Transverse colon (tissue), 4 donors: Measurements from ENCODE around the gene ATP2B3. TPM values are rescaled to one million over a fixed set of nuclear protein-coding genes. Genes with fewer than 3 reads are reported as not detected.

ENCODE experiments used
- DNase-seq: peaks from one replicate; pipeline ENCODE4 v3.0.0-alpha.2; 2019
- H3K27ac ChIP-seq, 4 donors: fragments of 200-600 bp; sonication (generic); 2 replicates each; pipeline ENCODE4 v1.5.1; 2016 to 2018; ENCODE audit warnings: inconsistent platforms in 4 of 4
- H3K27me3 ChIP-seq: fragments of 200-600 bp; sonication (generic); 2 replicates; pipeline ENCODE4 v1.5.1; 2017; ENCODE audit warnings: inconsistent platforms
- H3K36me3 ChIP-seq, 4 donors: fragments of 200-600 bp; sonication (generic); 2 replicates each; pipeline ENCODE4 v1.5.1; 2017 to 2019; ENCODE audit warnings: inconsistent platforms in 4 of 4
- H3K4me1 ChIP-seq, 4 donors: fragments of 200-600 bp; sonication (generic); 2 replicates each; pipeline ENCODE4 v1.5.1; 2017 to 2020; ENCODE audit warnings: inconsistent platforms in 4 of 4
- H3K4me3 ChIP-seq, 4 donors: fragments of 200-600 bp; sonication (generic); 1 replicate in 1 of 4; 2 replicates in 3 of 4; pipeline versions ENCODE4 v1.5.1 to v1.6.1; 2017 to 2019; ENCODE audit warnings: inconsistent platforms in 4 of 4
- H3K9me3 ChIP-seq, 2 donors: fragments of 200-600 bp; sonication (generic); 2 replicates each; pipeline ENCODE4 v1.5.1; 2017 to 2019; ENCODE audit warnings: inconsistent platforms in 2 of 2
- CTCF ChIP-seq, 5 experiments: fragments of 200-600 bp in 3 of 5; fragments of 450-650 bp in 2 of 5; sonication (generic) in 3 of 5; IDR thresholded peaks; 1 replicate in 2 of 5; 2 replicates in 3 of 5; pipeline ENCODE4 v1.5.1; 2016 to 2017; ENCODE audit warnings: antibody characterized with exemption in 5 of 5, inconsistent platforms in 3 of 5, mild to moderate bottlenecking in 2 of 5, moderate library complexity in 1 of 5
- EP300 ChIP-seq: sonication (generic); formaldehyde crosslinking; IDR thresholded peaks from one replicate; pipeline ENCODE4 v1.6.1; 2017; ENCODE audit warnings: antibody characterized with exemption, low read depth
- POLR2A ChIP-seq: fragments of 450-650 bp; IDR thresholded peaks from one replicate; pipeline ENCODE4 v1.6.1; 2016; ENCODE audit warnings: antibody characterized with exemption, mild to moderate bottlenecking, moderate library complexity
- POLR2AphosphoS5 ChIP-seq, 3 donors: sonication (generic); formaldehyde crosslinking; IDR thresholded peaks; one replicate each; pipeline ENCODE4 v1.6.1; 2016; ENCODE audit warnings: antibody characterized with exemption in 3 of 3
- WGBS, 2 donors: methylation state at CpG; one replicate each; pipeline ENCODE4 v1.1.5; 2018; ENCODE audit warnings: low coverage in 1 of 2; 5-methylcytosine and 5-hydroxymethylcytosine counted together
- in situ Hi-C, 4 donors: fragments of 200-750 bp; cut with MboI; loops; one replicate each; pipeline versions ENCODE4 v1.15.0 to v1.15.1; 2017; ENCODE audit warnings: low sequenced_read_pairs in 3 of 4, low pct_ligation_motif_present in 1 of 4, low pct_unique_long_range_greater_than_20kb in 1 of 4
- intact Hi-C: fragments of 100-400 bp; cut with DNase I; formaldehyde crosslinking; loops from one replicate; pipeline ENCODE4 v1.15.1; 2023; ENCODE audit warnings: low total_unique reads
- total RNA-seq, 4 donors: library from RNA; depleted of rRNA; stranded (reverse); fragments of >200 nt; gene quantifications; one replicate each; pipeline ENCODE4 v1.1.0, GENCODE V29; 2016

Gene ATP2B3
- total RNA-seq, 4 donors from 2014 or later, result not detected

DNA sequence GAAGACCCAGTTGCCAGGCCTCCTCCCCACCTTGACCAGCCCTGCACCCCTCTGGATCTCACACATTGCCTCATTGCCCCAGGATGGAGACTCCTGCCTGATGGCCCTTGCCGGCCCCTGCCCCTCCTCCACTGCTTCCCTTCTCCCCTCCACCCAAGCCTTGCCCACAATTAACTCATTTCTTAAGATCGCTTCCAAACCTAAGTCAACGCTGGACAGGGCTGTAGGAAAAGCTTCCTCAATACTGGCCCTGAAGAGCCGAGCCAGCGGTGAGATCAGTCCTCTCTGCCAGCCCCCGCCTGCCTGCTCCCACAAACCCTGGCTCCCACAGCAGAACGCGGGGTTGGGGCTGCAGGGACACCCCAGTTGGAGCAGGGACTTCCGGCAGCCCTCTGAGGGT is 39.5 kb upstream of the ATP2B3 start:
- intact Hi-C loops (no loop called here), in situ Hi-C loops (no loop called here)
- Histone ChIP-seq H3K4me3 (no peak overlapping the region), H3K9me3 (no peaks in the 10 kb centered on the region), H3K4me1 (peaks cover 0 to 5% (median 0%) of the 10 kb centered on the region in 4 donors), H3K36me3 (no peaks in the 10 kb centered on the region), H3K27me3 (peaks cover 4% of the 10 kb centered on the region), H3K27ac (no peak overlapping the region)
- DNase-seq, result no peak
- TF ChIP-seq EP300 (no peak), POLR2A (no peak), POLR2AphosphoS5 (IDR thresholded peaks at IDR 0.05) (no peak), CTCF (IDR thresholded peaks at IDR 0.05) (no peak)
- 83% methylated on average over 9 of the region's 9 CpGs; no CpG with 5 or more reads in 1 of the 2 donors for WGBS, 2 donors

GRCh38 chrX:153478746-153479145 is 38.7 kb upstream of the ATP2B3 start:
- Histone ChIP-seq H3K27me3 (peaks cover 4% of the 10 kb centered on the region), H3K36me3 (no peaks in the 10 kb centered on the region), H3K27ac (no peak overlapping the region), H3K4me1 (peaks cover 0 to 5% (median 0%) of the 10 kb centered on the region in 4 donors), H3K9me3 (no peaks in the 10 kb centered on the region), H3K4me3 (no peak overlapping the region)
- TF ChIP-seq CTCF (IDR thresholded peaks at IDR 0.05), result no peak
- no peak for TF ChIP-seq POLR2AphosphoS5 (IDR thresholded peaks at IDR 0.05)
- TF ChIP-seq POLR2A, result no peak
- no peak for TF ChIP-seq EP300
- DNase-seq, result no peak
- 81% methylated on average over 9 of the region's 16 CpGs; no CpG with 5 or more reads in 1 of the 2 donors for WGBS, 2 donors
- in situ Hi-C loops (no loop called here), intact Hi-C loops (no loop called here)

- Histone ChIP-seq H3K27me3 (no peaks in the 10 kb centered on the region), H3K36me3 (no peaks in the 10 kb centered on the region), H3K4me3 (no peak overlapping the region), H3K27ac (no peak overlapping the region), H3K9me3 (no peaks in the 10 kb centered on the region), H3K4me1 (no peaks in the 10 kb centered on the region)
- intact Hi-C loops (no loop called here), in situ Hi-C loops (no loop called here)
- no peak for DNase-seq
- TF ChIP-seq EP300 (no peak), POLR2AphosphoS5 (IDR thresholded peaks at IDR 0.05) (no peak), CTCF (IDR thresholded peaks at IDR 0.05) (no peak), POLR2A (no peak)
- WGBS, 2 donors, result 87% methylated on average over 12 of the region's 13 CpGs; no CpG with 5 or more reads in 1 of the 2 donors
Measured at GRCh38 chrX:153481043-153481442, 36.4 kb upstream of the ATP2B3 start.

- Histone ChIP-seq H3K4me1 (no peaks in the 10 kb centered on the region), H3K27ac (no peak overlapping the region), H3K9me3 (no peaks in the 10 kb centered on the region), H3K4me3 (no peak overlapping the region), H3K27me3 (no peaks in the 10 kb centered on the region), H3K36me3 (no peaks in the 10 kb centered on the region)
- intact Hi-C loops, result no loop called here
- WGBS, 2 donors, result 88% methylated on average over 22 of the region's 23 CpGs; no CpG with 5 or more reads in 1 of the 2 donors
- TF ChIP-seq EP300 (no peak), POLR2AphosphoS5 (IDR thresholded peaks at IDR 0.05) (no peak), CTCF (IDR thresholded peaks at IDR 0.05) (no peak), POLR2A (no peak)
- DNase-seq, result no peak
- in situ Hi-C loops, result no loop called here
Measured at GRCh38 chrX:153482376-153483015, 34.9 kb upstream of the ATP2B3 start.
